Muscle layer of colon (tissue), 2 donors: ENCODE data around the gene PDE4DIP.
"Not testable (repeated sequence)": the region's sequence is repeated elsewhere in the genome, so short reads cannot be mapped to it uniquely, and the experiment has no call there.

Source experiments
- H3K27ac ChIP-seq: one replicate; pipeline ENCODE4 v1.7.0; 2013; ENCODE audit warnings: low read depth, mild to moderate bottlenecking, low read length, moderate library complexity
- H3K27me3 ChIP-seq, 2 donors: one replicate each; pipeline ENCODE4 v1.7.0; 2013; ENCODE audit warnings: low read length in 2 of 2, mild to moderate bottlenecking in 2 of 2; ENCODE audit not compliant: insufficient read depth in 2 of 2, control insufficient read depth in 1 of 2
- H3K36me3 ChIP-seq: one replicate; pipeline ENCODE4 v1.7.0; 2013; ENCODE audit warnings: mild to moderate bottlenecking, low read length; ENCODE audit not compliant: insufficient read depth
- H3K4me1 ChIP-seq: one replicate; pipeline ENCODE4 v1.7.0; 2013; ENCODE audit warnings: mild to moderate bottlenecking, low read length; ENCODE audit not compliant: insufficient read depth
- H3K4me3 ChIP-seq, 2 donors: one replicate each; pipeline ENCODE4 v1.7.0; 2013; ENCODE audit warnings: low read length in 2 of 2, low read depth in 1 of 2, mild to moderate bottlenecking in 1 of 2, moderate library complexity in 1 of 2
- H3K9ac ChIP-seq: one replicate; pipeline ENCODE4 v1.7.0; 2013; ENCODE audit warnings: low read length
- H3K9me3 ChIP-seq: one replicate; pipeline ENCODE4 v1.7.0; 2013; ENCODE audit warnings: mild to moderate bottlenecking, low read length
- donor health status: abdominal sarcoma.
- donor health status: Adenocarcinoma of cecum.

Gene PDE4DIP

GRCh38 chr1:148844220-148844619 is at the start of gene PDE4DIP:
Gene PDE4DIP (plus strand): TSS chr1:148844428. CDS start chr1:148844775, 347 bp downstream.
- H3K27ac ChIP-seq, H3K9me3 ChIP-seq, H3K4me1 ChIP-seq, H3K36me3 ChIP-seq, H3K27me3 ChIP-seq, H3K9ac ChIP-seq, H3K4me3 ChIP-seq: not testable (repeated sequence)

DNA sequence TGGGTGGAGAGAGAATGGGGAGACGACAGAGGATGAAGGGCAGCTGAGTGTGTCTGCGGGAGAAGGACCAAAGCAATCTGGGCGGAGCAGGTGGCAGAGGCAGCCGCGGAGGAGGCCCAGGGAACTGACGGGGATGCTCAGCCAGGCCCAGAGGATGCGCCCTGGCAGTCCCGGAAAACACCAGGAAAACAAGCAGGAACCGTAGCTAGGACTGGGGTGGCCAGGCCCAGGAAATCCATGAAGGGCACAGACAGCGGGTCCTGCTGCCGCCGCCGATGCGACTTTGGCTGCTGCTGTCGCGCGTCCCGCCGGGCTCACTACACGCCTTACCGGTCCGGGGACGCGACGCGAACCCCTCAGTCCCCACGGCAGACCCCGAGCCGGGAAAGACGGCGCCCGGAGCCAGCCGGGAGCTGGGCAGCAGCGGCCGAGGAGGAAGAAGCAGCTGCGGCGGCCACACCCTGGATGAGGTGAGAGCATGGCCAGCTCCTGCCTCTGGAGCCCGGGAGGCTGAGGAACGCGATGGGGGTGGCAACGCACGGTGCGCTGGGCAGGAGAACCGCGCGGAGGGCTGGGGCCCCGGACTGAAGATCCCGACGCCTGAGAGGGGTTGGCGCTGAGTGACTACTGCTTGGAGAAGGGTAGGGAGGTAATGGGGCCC is 35.8 kb upstream of the PDE4DIP start:
- H3K4me3 ChIP-seq, H3K36me3 ChIP-seq, H3K9ac ChIP-seq, H3K27me3 ChIP-seq, H3K9me3 ChIP-seq, H3K27ac ChIP-seq, H3K4me1 ChIP-seq: not testable (repeated sequence)

- not testable (repeated sequence) for H3K27me3 ChIP-seq, H3K4me3 ChIP-seq, H3K9me3 ChIP-seq, H3K4me1 ChIP-seq, H3K9ac ChIP-seq, H3K36me3 ChIP-seq, H3K27ac ChIP-seq
Measured at GRCh38 chr1:148808929-148809283, 35.3 kb upstream of the PDE4DIP start.

GRCh38 chr1:148822180-148822579 is 22.0 kb upstream of the PDE4DIP start:
- H3K27me3 ChIP-seq, H3K4me1 ChIP-seq, H3K4me3 ChIP-seq, H3K36me3 ChIP-seq, H3K27ac ChIP-seq, H3K9ac ChIP-seq, H3K9me3 ChIP-seq: not testable (repeated sequence)

DNA sequence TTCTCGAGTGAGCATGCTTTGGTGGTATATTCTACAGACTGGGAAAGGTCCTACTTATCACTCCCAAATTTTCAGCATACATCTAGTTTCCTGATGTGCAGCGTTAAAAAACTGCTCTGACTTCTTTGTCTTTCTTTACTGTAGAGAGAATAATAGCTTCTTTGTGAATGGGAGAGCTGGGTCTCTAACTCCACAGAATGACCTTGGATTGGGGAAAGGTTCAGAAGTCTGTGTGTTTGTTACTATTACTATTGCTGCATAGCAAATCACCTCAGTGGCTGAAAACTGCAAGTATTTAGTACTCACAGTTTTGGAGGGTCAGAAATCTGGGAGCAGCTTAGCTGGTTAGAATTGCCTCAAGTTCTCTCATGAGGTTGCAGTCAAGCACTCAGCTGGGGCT is 20.4 kb upstream of the PDE4DIP start:
- H3K27ac ChIP-seq, H3K27me3 ChIP-seq, H3K4me3 ChIP-seq, H3K9ac ChIP-seq, H3K9me3 ChIP-seq, H3K36me3 ChIP-seq, H3K4me1 ChIP-seq: not testable (repeated sequence)

- H3K9ac ChIP-seq, H3K4me1 ChIP-seq, H3K4me3 ChIP-seq, H3K36me3 ChIP-seq, H3K27me3 ChIP-seq, H3K27ac ChIP-seq, H3K9me3 ChIP-seq: not testable (repeated sequence)
Measured at GRCh38 chr1:148825029-148825428, 19.2 kb upstream of the PDE4DIP start.

- not testable (repeated sequence) for H3K36me3 ChIP-seq, H3K4me1 ChIP-seq, H3K9me3 ChIP-seq, H3K27ac ChIP-seq, H3K27me3 ChIP-seq, H3K4me3 ChIP-seq, H3K9ac ChIP-seq
Measured at GRCh38 chr1:148828531-148828930, 15.7 kb upstream of the PDE4DIP start.

DNA sequence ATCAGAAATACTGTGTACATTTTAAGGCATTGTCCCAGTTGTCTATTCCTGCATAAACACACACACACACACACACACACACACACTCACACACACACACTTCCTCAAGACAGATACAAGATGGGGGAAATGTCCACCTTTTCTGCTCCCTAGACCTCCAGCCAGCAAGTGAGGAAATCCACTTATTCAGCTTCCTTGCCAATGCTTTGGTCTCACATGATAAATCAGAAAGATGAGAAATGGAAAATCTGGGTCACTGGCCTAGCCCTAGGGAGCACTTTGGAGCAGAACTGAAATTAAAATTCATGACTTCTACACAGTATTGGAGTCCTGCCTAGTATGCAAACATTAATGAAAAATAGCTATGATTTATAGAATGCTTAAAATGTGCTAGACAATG is 15.3 kb upstream of the PDE4DIP start:
- H3K4me3 ChIP-seq, H3K9me3 ChIP-seq, H3K9ac ChIP-seq, H3K4me1 ChIP-seq, H3K36me3 ChIP-seq, H3K27me3 ChIP-seq, H3K27ac ChIP-seq: not testable (repeated sequence)

DNA sequence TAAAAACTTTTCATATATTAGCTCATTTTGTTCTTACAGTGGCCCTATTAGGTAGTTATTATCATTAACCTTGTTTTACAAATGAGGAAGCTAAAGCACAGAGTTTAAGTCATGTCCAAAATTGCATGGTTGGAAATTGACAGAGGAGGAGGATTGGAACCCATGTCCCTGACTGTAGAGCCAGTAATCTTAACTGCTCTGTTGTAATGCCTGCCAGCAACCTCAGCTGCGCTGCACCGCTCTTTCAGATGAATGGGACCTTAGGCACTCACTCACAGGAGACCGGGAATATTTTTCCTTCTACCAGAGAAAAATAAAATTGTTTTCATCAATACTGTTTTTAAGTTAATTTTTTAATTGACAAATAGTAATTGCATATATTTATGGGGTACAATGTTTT is 14.9 kb upstream of the PDE4DIP start:
- H3K36me3 ChIP-seq, H3K4me3 ChIP-seq, H3K9ac ChIP-seq, H3K4me1 ChIP-seq, H3K27me3 ChIP-seq, H3K27ac ChIP-seq, H3K9me3 ChIP-seq: not testable (repeated sequence)

GRCh38 chr1:148841262-148841661 is 3.0 kb upstream of the PDE4DIP start:
- H3K4me1 ChIP-seq, H3K9ac ChIP-seq, H3K27me3 ChIP-seq, H3K9me3 ChIP-seq, H3K27ac ChIP-seq, H3K4me3 ChIP-seq, H3K36me3 ChIP-seq: not testable (repeated sequence)

DNA sequence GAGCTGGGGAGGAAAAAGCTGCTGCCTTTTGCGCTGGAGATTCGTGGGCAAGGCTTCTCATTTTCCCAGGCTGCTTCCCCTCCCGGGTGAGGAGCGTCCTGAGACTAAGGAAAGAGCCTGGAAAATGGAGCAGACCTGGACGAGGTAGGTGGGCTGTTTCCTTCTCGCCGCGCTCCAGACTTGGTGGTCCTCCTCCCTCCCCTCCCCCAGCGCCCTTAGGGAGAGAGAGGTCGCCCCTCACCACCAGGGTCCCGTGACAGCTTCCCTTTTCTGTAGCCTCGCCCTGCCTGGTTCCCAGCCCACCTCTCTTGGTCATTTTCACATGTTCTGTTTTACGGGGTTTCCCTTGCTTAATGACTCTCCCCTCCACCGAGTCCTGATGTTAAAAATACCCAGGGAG is 423 bp downstream of the PDE4DIP start:
- not testable (repeated sequence) for H3K36me3 ChIP-seq, H3K9me3 ChIP-seq, H3K27ac ChIP-seq, H3K4me3 ChIP-seq, H3K9ac ChIP-seq, H3K4me1 ChIP-seq, H3K27me3 ChIP-seq

DNA sequence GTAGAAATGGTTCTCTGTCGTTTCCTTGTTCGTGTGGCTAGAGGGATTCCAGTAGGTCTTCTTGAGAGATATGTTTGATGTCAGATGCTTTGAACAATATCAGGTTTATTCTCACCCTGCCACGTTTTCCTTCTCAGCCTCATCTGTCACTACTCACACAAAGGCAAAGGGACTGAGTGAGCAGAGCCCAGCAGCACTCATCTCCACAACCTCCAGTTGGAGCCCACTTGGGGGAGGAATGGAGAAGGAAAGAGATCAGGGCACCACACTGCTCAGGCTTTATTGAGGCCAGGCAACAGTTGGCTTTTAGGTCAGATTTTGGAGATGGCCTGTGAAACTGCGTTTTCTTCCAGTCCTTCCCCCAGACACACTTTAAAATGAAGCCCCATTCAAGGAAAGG is 840 bp downstream of the PDE4DIP start:
- H3K4me1 ChIP-seq, H3K9me3 ChIP-seq, H3K9ac ChIP-seq, H3K4me3 ChIP-seq, H3K36me3 ChIP-seq, H3K27ac ChIP-seq, H3K27me3 ChIP-seq: not testable (repeated sequence)
